HG03558 (cell line): ENCODE measurements around the gene SCN7A.
"Not testable (repeated sequence)": the region's sequence is repeated elsewhere in the genome, so short reads cannot be mapped to it uniquely, and the experiment has no call there.

Experiments used
- ATAC-seq: cut with Tn5 transposase; IDR thresholded peaks from one replicate; pipeline ENCODE4 v1.9.1; 2021; ENCODE audit warnings: moderate number of reproducible peaks; ENCODE audit not compliant: unreplicated experiment; ENCODE audit errors: extremely low read depth

The SCN7A gene

DNA sequence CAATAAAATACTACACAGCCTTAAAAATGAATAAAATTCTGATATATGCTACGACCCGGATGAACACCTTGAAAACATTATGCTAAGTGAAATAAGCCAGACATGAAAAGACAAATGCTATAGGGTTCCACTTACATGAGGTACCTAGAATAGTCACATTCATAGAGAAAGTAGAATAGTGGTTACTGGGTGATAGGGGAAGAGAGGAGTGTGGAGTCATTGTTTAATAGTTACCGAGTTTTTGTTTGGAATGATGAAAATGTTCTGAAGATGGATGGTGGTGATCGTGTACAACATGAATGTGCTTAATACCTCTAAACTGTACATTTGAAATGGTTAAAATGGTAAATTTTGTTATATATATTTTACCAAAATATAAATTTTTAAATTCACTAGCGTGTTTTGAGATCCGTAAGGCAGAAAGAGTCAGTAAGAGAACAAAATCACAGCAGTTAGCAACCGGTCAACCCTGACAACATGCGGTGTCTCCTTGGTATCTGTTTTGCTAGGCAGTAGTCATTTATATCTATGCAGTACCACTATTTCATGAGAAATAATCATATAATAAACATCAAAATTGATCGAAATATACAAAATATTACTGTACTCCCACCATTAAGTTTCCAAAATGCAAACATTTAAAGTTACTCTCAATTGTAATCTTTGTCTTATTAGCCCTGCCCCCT lies 129.4 kb downstream of the SCN7A start:
- no peak for ATAC-seq

DNA sequence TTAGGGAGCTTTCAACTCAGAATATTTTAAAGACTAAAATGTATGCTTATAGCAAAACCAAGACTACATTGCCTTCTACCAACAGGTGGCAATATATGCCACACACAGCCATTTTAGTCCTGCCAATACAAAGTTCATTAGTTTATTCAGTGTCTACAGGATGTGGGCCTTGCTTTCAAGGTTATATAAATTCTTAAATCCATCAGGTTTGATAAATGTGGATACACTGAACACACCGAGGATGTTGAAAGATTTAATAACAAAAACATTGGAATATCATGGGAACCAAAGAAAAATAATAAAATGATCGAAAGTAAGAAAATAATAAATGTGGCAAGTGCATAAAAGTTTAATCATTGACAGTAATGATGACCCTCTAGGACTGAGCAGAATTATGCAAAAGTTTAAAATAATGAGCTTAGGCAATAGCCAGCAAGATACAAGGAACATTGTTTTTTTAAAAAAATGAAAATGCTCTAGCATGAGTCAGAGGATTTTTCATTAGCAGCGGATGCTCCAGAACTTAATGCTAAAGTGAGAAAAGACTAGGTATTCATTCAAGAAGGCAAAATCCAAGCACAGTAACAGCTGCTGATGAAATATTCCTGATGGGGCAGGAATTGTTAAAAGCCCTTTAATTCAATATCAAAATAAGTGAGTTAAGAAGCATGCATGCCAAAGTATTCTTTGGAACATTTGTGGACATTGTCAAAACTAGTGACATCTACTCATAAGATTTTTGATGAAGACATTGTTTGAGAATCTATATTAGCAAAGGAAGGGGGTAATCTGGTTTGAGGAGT lies 132.5 kb downstream of the SCN7A start:
- no peak for ATAC-seq

DNA sequence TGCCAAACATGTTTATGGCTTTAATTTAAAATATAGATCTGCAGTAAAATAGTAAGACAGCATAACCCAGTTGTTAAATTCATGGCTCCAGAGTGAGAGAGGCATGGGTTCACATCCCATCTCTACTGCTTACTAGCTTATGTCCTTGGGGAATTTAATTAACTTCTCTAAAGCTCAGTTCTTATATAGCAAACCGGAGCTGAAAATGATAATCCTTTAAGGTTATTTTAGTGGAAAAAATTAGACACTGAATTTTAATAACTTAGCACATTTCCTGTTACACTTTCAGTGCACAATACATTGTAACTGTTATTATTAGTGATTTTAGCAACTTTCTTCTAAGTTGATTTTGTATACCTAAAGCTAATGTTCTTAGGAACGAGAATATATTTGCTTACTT lies 133.1 kb downstream of the SCN7A start:
- ATAC-seq = no peak

DNA sequence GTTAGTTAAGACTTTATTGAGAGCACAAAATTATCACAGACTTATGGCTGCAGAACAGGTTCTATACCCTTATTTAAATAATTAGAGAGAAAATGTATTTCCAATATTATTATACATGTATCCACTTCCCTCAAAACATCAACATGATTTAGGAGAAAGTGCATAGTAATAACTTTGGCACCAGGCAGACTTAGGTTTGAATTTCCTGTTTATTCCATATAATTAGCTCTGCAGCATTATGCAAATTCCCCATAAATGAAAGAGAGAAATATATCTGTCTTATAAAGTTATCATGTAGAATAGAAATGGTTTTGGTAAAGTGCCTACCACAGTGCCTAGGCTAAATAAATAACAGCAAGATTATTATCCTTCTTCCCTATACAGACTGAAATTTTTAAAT lies 133.6 kb downstream of the SCN7A start:
- no peak for ATAC-seq

DNA sequence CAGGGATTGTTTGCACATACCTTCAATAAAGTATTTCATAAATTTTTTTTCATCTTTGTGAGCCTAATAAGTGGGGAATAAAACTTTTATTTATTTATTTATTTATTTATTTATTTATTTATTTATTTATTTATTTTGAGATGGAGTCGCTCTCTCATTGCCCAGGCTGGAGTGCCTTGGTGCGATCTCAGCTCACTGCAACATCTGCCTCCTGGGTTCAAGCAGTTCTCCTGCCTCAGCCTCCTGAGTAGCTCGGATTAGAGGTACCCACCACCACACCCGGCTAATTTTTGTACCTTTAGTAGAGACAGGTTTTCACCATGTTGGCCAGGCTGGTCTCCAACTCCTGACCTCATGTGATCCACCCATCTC lies 136.1 kb downstream of the SCN7A start:
- not testable (repeated sequence) for ATAC-seq

DNA sequence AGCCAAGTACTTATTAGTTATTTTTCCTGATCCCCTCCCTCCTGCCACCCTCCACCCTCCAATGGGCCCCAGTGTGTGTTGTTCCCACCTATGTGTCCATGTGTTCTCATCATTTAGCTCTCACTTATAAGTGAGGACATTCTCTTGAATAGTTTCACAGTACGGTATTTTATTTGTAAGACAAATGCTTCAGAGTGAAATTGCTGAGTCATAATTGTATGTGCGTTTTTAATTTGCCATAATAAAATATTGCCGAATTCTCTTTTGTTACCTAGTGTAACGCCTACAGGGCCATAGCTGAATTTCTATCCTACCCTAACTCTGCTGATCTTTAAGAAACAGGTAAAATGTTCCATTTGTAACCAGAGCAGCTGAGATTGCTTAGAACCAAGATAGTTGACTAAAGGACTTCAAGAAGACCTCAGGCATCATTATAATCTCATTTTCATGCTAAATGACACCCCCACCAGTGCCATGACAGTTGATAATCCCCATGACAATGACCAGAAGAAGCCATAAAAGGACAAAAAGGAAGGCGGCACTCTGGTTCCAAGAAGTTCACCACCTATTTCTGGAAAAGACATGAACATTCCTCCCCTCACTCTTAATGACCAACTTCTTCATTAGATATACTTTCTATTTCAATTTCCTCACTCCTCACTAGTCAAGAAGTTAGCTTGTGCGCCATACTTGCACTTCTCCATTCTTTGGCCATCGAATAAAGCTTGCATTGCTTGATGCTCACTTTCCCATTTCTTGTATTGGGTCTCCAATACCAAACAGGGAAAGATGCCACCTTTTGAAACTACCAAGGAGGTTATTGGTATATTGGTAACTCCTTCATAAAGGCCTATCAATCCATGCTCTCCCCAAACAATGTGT lies 136.7 kb downstream of the SCN7A start:
- no peak for ATAC-seq
